HG02763 (cell line): ENCODE data around the gene SLC9A3.
A peak's percentile ranks its signal among the peaks of the same experiment; 100 is the strongest.

Experiments used
- ATAC-seq: cut with Tn5 transposase; IDR thresholded peaks from one replicate; pipeline ENCODE4 v1.9.1; 2021; ENCODE audit warnings: mild to moderate bottlenecking, moderate library complexity; ENCODE audit not compliant: unreplicated experiment

Gene SLC9A3

GRCh38 chr5:433836-434235, 90.4 kb downstream of the SLC9A3 start:
- ATAC-seq = no peak

GRCh38 chr5:432928-433791, 91.1 kb downstream of the SLC9A3 start:
- no peak for ATAC-seq

- no peak for ATAC-seq
These were observed 91.9 kb downstream of the SLC9A3 start for GRCh38 chr5:432201-432927.

- ATAC-seq = no peak
These were observed 92.6 kb downstream of the SLC9A3 start for GRCh38 chr5:431711-432050.

GRCh38 chr5:431001-431710, 93.1 kb downstream of the SLC9A3 start:
- ATAC-seq = peak; percentile 88

GRCh38 chr5:430214-430925, 93.9 kb downstream of the SLC9A3 start:
- no peak for ATAC-seq

GRCh38 chr5:429453-430188, 94.6 kb downstream of the SLC9A3 start:
- no peak for ATAC-seq

GRCh38 chr5:428754-429452, 95.3 kb downstream of the SLC9A3 start:
- no peak for ATAC-seq

- no peak for ATAC-seq
These were observed 96.0 kb downstream of the SLC9A3 start for GRCh38 chr5:428219-428618.

GRCh38 chr5:427415-428087, 96.7 kb downstream of the SLC9A3 start:
- no peak for ATAC-seq

- no peak for ATAC-seq
These were observed 97.8 kb downstream of the SLC9A3 start for GRCh38 chr5:426392-426976.

GRCh38 chr5:425714-426113, 98.5 kb downstream of the SLC9A3 start:
- ATAC-seq = no peak

- peak; percentile 81 for ATAC-seq
These were observed 99.7 kb downstream of the SLC9A3 start for GRCh38 chr5:424301-425110.

- no peak for ATAC-seq
These were observed 100.5 kb downstream of the SLC9A3 start for GRCh38 chr5:423626-424261.

- ATAC-seq = no peak
These were observed 101.0 kb downstream of the SLC9A3 start for GRCh38 chr5:423233-423565.

GRCh38 chr5:422323-423232, 101.7 kb downstream of the SLC9A3 start:
- no peak for ATAC-seq

GRCh38 chr5:421901-422300, 102.3 kb downstream of the SLC9A3 start:
- no peak for ATAC-seq
